ENCODE measurements around the gene GPN3.

DNA sequence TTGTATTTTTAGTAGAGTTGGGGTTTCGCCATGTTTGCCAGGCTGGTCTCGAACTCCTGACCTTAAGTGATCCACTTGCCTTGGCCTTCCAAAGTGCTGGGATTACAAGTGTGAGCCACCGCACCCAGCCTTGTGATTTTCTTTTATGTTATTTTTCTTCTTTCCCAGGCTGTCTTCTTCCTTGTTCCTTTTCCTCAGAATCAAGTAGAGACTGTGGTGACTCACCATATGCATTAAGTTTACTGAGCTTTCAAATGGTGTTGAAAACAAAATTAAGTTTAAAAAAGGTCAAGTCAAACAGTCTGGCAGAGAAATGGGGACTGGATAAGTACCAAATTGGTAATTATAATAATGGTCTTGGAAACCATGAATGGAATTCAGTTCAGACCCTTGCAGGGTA is 23.6 kb downstream of the GPN3 start:
- TF ChIP-seq, protein P1, sequence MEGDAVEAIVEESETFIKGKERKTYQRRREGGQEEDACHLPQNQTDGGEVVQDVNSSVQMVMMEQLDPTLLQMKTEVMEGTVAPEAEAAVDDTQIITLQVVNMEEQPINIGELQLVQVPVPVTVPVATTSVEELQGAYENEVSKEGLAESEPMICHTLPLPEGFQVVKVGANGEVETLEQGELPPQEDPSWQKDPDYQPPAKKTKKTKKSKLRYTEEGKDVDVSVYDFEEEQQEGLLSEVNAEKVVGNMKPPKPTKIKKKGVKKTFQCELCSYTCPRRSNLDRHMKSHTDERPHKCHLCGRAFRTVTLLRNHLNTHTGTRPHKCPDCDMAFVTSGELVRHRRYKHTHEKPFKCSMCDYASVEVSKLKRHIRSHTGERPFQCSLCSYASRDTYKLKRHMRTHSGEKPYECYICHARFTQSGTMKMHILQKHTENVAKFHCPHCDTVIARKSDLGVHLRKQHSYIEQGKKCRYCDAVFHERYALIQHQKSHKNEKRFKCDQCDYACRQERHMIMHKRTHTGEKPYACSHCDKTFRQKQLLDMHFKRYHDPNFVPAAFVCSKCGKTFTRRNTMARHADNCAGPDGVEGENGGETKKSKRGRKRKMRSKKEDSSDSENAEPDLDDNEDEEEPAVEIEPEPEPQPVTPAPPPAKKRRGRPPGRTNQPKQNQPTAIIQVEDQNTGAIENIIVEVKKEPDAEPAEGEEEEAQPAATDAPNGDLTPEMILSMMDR (IDR thresholded peaks at IDR 0.05), result no peak
- TF ChIP-seq POLR2A (IDR thresholded peaks at IDR 0.05), result no peak
